K562 (cell line): ENCODE measurements around the gene FCHO1. TPM values are rescaled to one million over a fixed set of nuclear protein-coding genes. Genes with fewer than 3 reads are reported as not detected.

Source experiments
- ATAC-seq: fragments of 200-7000 bp; cut with Tn5 transposase; 3 replicates; pipeline ENCODE4 v1.9.1; 2020; ENCODE audit warnings: moderate library complexity
- BruUV-seq: library from RNA; stranded (reverse); fragments of 400-500 nt; replicated peaks from 2 replicates; lab custom pipeline; 2021; lab: Mats Ljungman, UMichigan
- CTCF ChIA-PET: fragments of 300-600 bp; formaldehyde crosslinking; extraction: SDS; loops from one replicate; lab custom pipeline; 2021; ENCODE audit warnings: low intra/inter-chr PET ratio; lab: Yijun Ruan, JAX
- POLR2A ChIA-PET: fragments of 300-600, 350-650 bp; sonication (Branson Sonifier 250); formaldehyde crosslinking; extraction: SDS; loops from one replicate; lab custom pipeline; 2021; ENCODE audit warnings: antibody characterized with exemption, inconsistent platforms; lab: Yijun Ruan, JAX
- DNase-seq, 4 experiments: peaks; one replicate each; pipeline versions ENCODE4 v3.0.0 to v3.0.0-alpha.2; 2011 to 2018; ENCODE audit warnings: low spot score in 3 of 4, mixed read lengths in 3 of 4; ENCODE audit errors: extremely low read depth in 1 of 4
- FAIRE-seq: peaks from 2 replicates; lab custom pipeline; 2011; peaks lifted over from hg19 to GRCh38; lab: Jason Lieb, UNC
- H2AFZ ChIP-seq: 2 replicates; pipeline ENCODE4 v1.6.0; 2011; ENCODE audit warnings: low read depth, low read length, control low read depth, inconsistent platforms
- H3K27ac ChIP-seq: fragments of 200-600 bp; 3 replicates; pipeline ENCODE4 v1.8.0; 2011; ENCODE audit warnings: low read depth, mild to moderate bottlenecking, control low read depth, inconsistent platforms, low read length, moderate library complexity, mixed read lengths; ENCODE audit errors: extremely low read depth
- H3K27me3 ChIP-seq, 2 experiments: fragments of 300-600 bp in 1 of 2; 2 replicates in 1 of 2; 3 replicates in 1 of 2; pipeline versions ENCODE4 v1.6.0 to v1.8.0; 2011; ENCODE audit warnings: inconsistent platforms in 2 of 2, low read length in 2 of 2, mild to moderate bottlenecking in 1 of 2, mixed read lengths in 1 of 2, moderate library complexity in 1 of 2; ENCODE audit not compliant: control insufficient read depth in 2 of 2, insufficient read depth in 2 of 2
- H3K36me3 ChIP-seq: fragments of 300-600 bp; 3 replicates; pipeline ENCODE4 v1.8.0; 2011; ENCODE audit warnings: mild to moderate bottlenecking, low read length, inconsistent platforms; ENCODE audit not compliant: control insufficient read depth, insufficient read depth
- H3K4me1 ChIP-seq, 2 experiments: fragments of 200-600 bp in 1 of 2; replicated peaks in 1 of 2; 2 replicates in 1 of 2; 3 replicates in 1 of 2; pipeline versions ENCODE4 v1.5.1 to v1.8.0; 2011; ENCODE audit warnings: inconsistent platforms in 2 of 2, low read length in 2 of 2, mild to moderate bottlenecking in 1 of 2, mixed read lengths in 1 of 2, moderate library complexity in 1 of 2; ENCODE audit not compliant: control insufficient read depth in 2 of 2, insufficient read depth in 2 of 2
- H3K4me2 ChIP-seq: 2 replicates; pipeline ENCODE4 v1.6.1; 2011; ENCODE audit warnings: low read length, control low read depth, inconsistent platforms, mixed read lengths; ENCODE audit not compliant: insufficient read depth
- H3K4me3 ChIP-seq: fragments of 200-600 bp; sonication (generic), shearing (Covaris generic); 2 replicates; pipeline ENCODE4 v1.5.1; 2016; ENCODE audit warnings: control low read depth, inconsistent platforms
- H3K79me2 ChIP-seq: fragments of 200-600 bp; 3 replicates; pipeline ENCODE4 v1.8.0; 2011; ENCODE audit warnings: low read length, inconsistent platforms; ENCODE audit not compliant: control insufficient read depth, insufficient read depth
- H3K9ac ChIP-seq, 2 experiments: 2 replicates each; pipeline versions ENCODE4 v1.6.0 to v1.6.1; 2011; ENCODE audit warnings: low read depth in 2 of 2, low read length in 2 of 2, control low read depth in 1 of 2, inconsistent platforms in 1 of 2, mild to moderate bottlenecking in 1 of 2, mixed read lengths in 1 of 2; ENCODE audit not compliant: insufficient read depth in 1 of 2
- H3K9me1 ChIP-seq: one replicate; pipeline ENCODE4 v1.6.0; 2011; ENCODE audit warnings: inconsistent platforms, mild to moderate bottlenecking, low read length, moderate library complexity; ENCODE audit not compliant: control insufficient read depth, insufficient read depth
- H3K9me3 ChIP-seq: replicated peaks from 2 replicates; pipeline ENCODE4 v1.5.1; 2011; ENCODE audit warnings: low read depth, low read length, inconsistent platforms; ENCODE audit not compliant: control insufficient read depth, insufficient read depth
- H4K20me1 ChIP-seq: replicated peaks from 2 replicates; pipeline ENCODE4 v1.6.1; 2011; ENCODE audit warnings: low read length, inconsistent platforms, mixed read lengths; ENCODE audit not compliant: control insufficient read depth, insufficient read depth
- CBX3 ChIP-seq, 2 experiments: IDR thresholded peaks; 1 replicate in 1 of 2; 2 replicates in 1 of 2; pipeline ENCODE4 v1.6.1; 2012; ENCODE audit warnings: inconsistent platforms in 2 of 2, low read length in 2 of 2, borderline replicate concordance in 1 of 2, control low read depth in 1 of 2
- CEBPG ChIP-seq, 3 experiments: fragments of 200-800 bp in 1 of 3; sonication (Bioruptor generic) in 1 of 3; sonication (generic) in 1 of 3; formaldehyde crosslinking in 1 of 3; IDR thresholded peaks in 2 of 3; conservative IDR thresholded peaks in 1 of 3; 2 replicates each; pipeline versions ENCODE4 v1.6.1 to v1.8.0; 2016 to 2022; ENCODE audit warnings: missing compliant biosample characterization in 2 of 3, missing genetic modification characterization in 2 of 3, mild to moderate bottlenecking in 1 of 3, missing genetic modification reagents in 1 of 3
- CREB5 ChIP-seq: fragments of 250-450 bp; sonication (Bioruptor Pico); IDR thresholded peaks from 2 replicates; pipeline ENCODE4 v1.5.0; 2020; ENCODE audit warnings: mild to moderate bottlenecking
- ELK1 ChIP-seq: sonication (generic); formaldehyde crosslinking; IDR thresholded peaks from 2 replicates; pipeline ENCODE4 v1.8.1; 2022; ENCODE audit warnings: missing genetic modification reagents
- HNRNPUL1 ChIP-seq: fragments of 200-400 bp; formaldehyde crosslinking; IDR thresholded peaks from 2 replicates; pipeline ENCODE4 v1.6.1; 2017; ENCODE audit warnings: low read length
- MAFG ChIP-seq: fragments of 450-650 bp; conservative IDR thresholded peaks from 2 replicates; pipeline ENCODE4 v1.6.1; 2016; ENCODE audit warnings: missing genetic modification characterization, missing compliant biosample characterization
- MNT ChIP-seq, 2 experiments: fragments of 450-650 bp; conservative IDR thresholded peaks; 2 replicates each; pipeline ENCODE4 v1.6.1; 2017; ENCODE audit warnings: mild to moderate bottlenecking in 2 of 2, moderate library complexity in 2 of 2
- RBM25 ChIP-seq: fragments of 200-400 bp; formaldehyde crosslinking; IDR thresholded peaks from 2 replicates; pipeline ENCODE4 v1.6.1; 2018; ENCODE audit warnings: low read length, low read depth, moderate library complexity; ENCODE audit not compliant: severe bottlenecking
- ZBTB7A ChIP-seq: IDR thresholded peaks from 2 replicates; pipeline ENCODE4 v1.6.1; 2011; ENCODE audit warnings: low read depth, mild to moderate bottlenecking, low read length, moderate library complexity, borderline replicate concordance; ENCODE audit not compliant: control insufficient read depth
- ZC3H11A ChIP-seq: IDR thresholded peaks from 2 replicates; pipeline ENCODE4 v1.6.1; 2012; ENCODE audit warnings: low read depth, low read length, improper control_type of control experiment
- ZNF324 ChIP-seq: fragments of 250-450 bp; sonication (Bioruptor Pico); IDR thresholded peaks from 2 replicates; pipeline ENCODE4 v1.4.0; 2020; ENCODE audit warnings: mild to moderate bottlenecking
- ZNF436 ChIP-seq: fragments of 250-450, 450-650 bp; sonication (Bioruptor Pico); formaldehyde crosslinking; IDR thresholded peaks from 2 replicates; pipeline ENCODE4 v1.7.0; 2020; ENCODE audit warnings: mild to moderate bottlenecking
- ZNF586 ChIP-seq: fragments of 450-650 bp; formaldehyde crosslinking; conservative IDR thresholded peaks from 2 replicates; pipeline ENCODE4 v1.4.0; 2020; ENCODE audit warnings: mild to moderate bottlenecking, moderate library complexity
- ZNF644 ChIP-seq: fragments of 200-800 bp; sonication (Bioruptor generic); IDR thresholded peaks from 2 replicates; pipeline ENCODE4 v1.6.1; 2016; ENCODE audit warnings: low read depth, missing genetic modification characterization, missing compliant biosample characterization
- WGBS: fragments of 100-300 bp; shearing (Covaris generic); methylation state at CpG from one replicate; pipeline ENCODE4 v1.1.6; 2016; ENCODE audit warnings: low coverage, mixed read lengths; ENCODE audit not compliant: insufficient coverage; ENCODE audit errors: missing lambda C conversion rate; 5-methylcytosine and 5-hydroxymethylcytosine counted together
- in situ Hi-C: fragments of 300-500 bp; cut with MboI; formaldehyde crosslinking; loops from 4 replicates; pipeline ENCODE4 v1.15.0; 2018; ENCODE audit warnings: inconsistent platforms, mixed read lengths
- intact Hi-C: fragments of 100-400 bp; cut with micrococcal nuclease; formaldehyde crosslinking; loops from 2 replicates; pipeline ENCODE4 v1.14.2; 2022
- polyA plus RNA-seq, 8 experiments: library from polyadenylated mRNA; depleted of rRNA in 4 of 8; stranded (reverse) in 5 of 8; unstranded in 3 of 8; fragments of >200 nt; fragmentation: Nextera tagmentation in 2 of 8; fragmentation: Illumina TruSeq in 1 of 8; extraction: Ambion mirVana in 2 of 8; extraction: Trizol in 1 of 8; gene quantifications; 2 replicates each; pipeline versions ENCODE4 v1.2.1 to v1.2.3, GENCODE V29; 2011 to 2014; ENCODE audit warnings: inconsistent platforms in 1 of 8, missing spikeins in 1 of 8
- total RNA-seq, 7 experiments: library from RNA; depleted of rRNA in 6 of 7; stranded (reverse); fragments of >200 nt in 6 of 7; fragmentation: Illumina TruSeq in 2 of 7; extraction: Trizol in 2 of 7; gene quantifications; 2 replicates each; pipeline versions ENCODE4 v1.2.1 to v1.2.3, GENCODE V29; 2011 to 2021; ENCODE audit warnings: low replicate concordance in 1 of 7
- TF ChIP-seq, protein P1 (sequence below), 2 experiments: fragments of 450-650 bp; IDR thresholded peaks; 2 replicates each; pipeline ENCODE4 v1.6.1; 2016

Gene FCHO1
- total and polyA plus RNA-seq, 9 of the 15 experiments (the other 6 are each of a cell fraction or from before 2014, with no cell fraction given), result 0.21 to 58.9 (median 18.3) TPM

GRCh38 chr19:17778251-17778967 is 27.1 kb downstream of the FCHO1 start:
- intact Hi-C loops (loop anchor here (1.0 kb wide), 1 partner anchor 64 kb away; no protein-coding TSS in a partner anchor), in situ Hi-C loops (no loop called here)
- Histone ChIP-seq H3K79me2 (no peaks in the 10 kb centered on the region), H3K9me1 (no peaks in the 10 kb centered on the region), H3K9ac (peak overlapping the region in 1 of 2 experiments; percentile 86; a peak in 2 of 4 replicates), H3K36me3 (peaks cover 54% of the 10 kb centered on the region; the same call in 2 of the 3 replicates), H3K4me2 (peak overlapping the region; percentile 78), H3K4me3 (no peak overlapping the region; the same call in 1 of the 2 replicates), H4K20me1 (peaks cover 4% of the 10 kb centered on the region; the same call in 1 of the 2 replicates), H3K4me1 (peaks cover 12 to 45% of the 10 kb centered on the region in 2 experiments), H2AFZ (peak overlapping the region; percentile 76), H3K9me3 (no peaks in the 10 kb centered on the region), H3K27me3 (no peaks in the 10 kb centered on the region), H3K27ac (peak overlapping the region; percentile 35; the same call in 2 of the 3 replicates)
- no TSS peak for BruUV-seq
- POLR2A ChIA-PET, result interaction anchor here (0.6 to 1.2 kb wide), 3 partner anchors 9 to 30 kb away, joined by 3 read pairs; no protein-coding TSS in a partner anchor
- peak; percentile 99 for FAIRE-seq
- WGBS, result 36% methylated on average over 15 of the region's 37 CpGs
- CTCF ChIA-PET, result no interaction called here
- peak; percentile 97 for ATAC-seq
- peak; percentile 93 to 96 (median 94) for DNase-seq
- TF ChIP-seq MNT (conservative IDR thresholded peaks at IDR 0.05) (peak in 1 of 2 experiments; percentile 36; a peak in 1 of 4 replicates), ELK1 (CRISPR knock-in tag) (no peak), CEBPG (CRISPR knock-in tag; IDR thresholded peaks at IDR 0.05) (no peak), CEBPG (tag; conservative IDR thresholded peaks at IDR 0.05 in 1 of 2, IDR thresholded peaks at IDR 0.05 in 1 of 2) (no peak), ZNF324 (no peak), ZNF644 (tag) (no peak), CREB5 (CRISPR knock-in tag) (no peak), ZC3H11A (no peak), ZNF436 (no peak), ZNF586 (CRISPR knock-in tag) (no peak), ZBTB7A (peak; percentile 30; the same call in 1 of the 2 replicates), CBX3 (IDR thresholded peaks at IDR 0.05; ENCODE audit: borderline replicate concordance in 1 of 2, low read length in 2 of 2) (no peak), MAFG (tag) (no peak), RBM25 (no peak), HNRNPUL1 (no peak)
- TF ChIP-seq, protein P1, sequence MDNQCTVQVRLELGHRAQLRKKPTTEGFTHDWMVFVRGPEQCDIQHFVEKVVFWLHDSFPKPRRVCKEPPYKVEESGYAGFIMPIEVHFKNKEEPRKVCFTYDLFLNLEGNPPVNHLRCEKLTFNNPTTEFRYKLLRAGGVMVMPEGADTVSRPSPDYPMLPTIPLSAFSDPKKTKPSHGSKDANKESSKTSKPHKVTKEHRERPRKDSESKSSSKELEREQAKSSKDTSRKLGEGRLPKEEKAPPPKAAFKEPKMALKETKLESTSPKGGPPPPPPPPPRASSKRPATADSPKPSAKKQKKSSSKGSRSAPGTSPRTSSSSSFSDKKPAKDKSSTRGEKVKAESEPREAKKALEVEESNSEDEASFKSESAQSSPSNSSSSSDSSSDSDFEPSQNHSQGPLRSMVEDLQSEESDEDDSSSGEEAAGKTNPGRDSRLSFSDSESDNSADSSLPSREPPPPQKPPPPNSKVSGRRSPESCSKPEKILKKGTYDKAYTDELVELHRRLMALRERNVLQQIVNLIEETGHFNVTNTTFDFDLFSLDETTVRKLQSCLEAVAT (IDR thresholded peaks at IDR 0.05), result no peak
